ENCODE results near the gene FAM117A. TPM values are rescaled to one million over a fixed set of nuclear protein-coding genes. Genes with fewer than 3 reads are reported as not detected.

The FAM117A gene
- total RNA-seq, 1 experiment from 2014 or later, result 9.7 TPM

DNA sequence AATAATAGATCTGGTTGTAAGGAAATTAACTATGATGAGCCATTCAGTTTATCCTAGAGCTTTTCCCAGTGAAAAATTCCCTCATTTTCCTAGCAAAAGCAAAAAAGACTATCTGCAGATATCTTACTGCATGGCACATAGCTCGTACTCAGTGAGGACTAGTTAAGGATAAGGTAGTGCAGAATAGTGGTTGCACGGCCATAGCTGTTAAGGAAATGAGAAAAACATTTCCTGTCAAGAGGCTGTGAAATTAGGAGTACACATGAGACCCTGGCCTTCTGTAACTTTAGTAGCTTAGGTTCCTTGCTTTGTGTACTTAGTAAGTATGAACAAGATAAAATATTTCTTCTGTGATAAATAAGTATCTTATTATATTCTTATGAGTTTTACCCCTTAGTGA lies 34.8 kb upstream of the FAM117A start:
- ChIA-PET CTCF (no interaction called here), POLR2A (ENCODE audit: unreplicated experiment) (no interaction called here)
- Histone ChIP-seq H3K27me3 (ENCODE audit: low read length) (no peaks in the 10 kb centered on the region), H4K20me1 (ENCODE audit: low read length) (peaks cover 6% of the 10 kb centered on the region; the same call in 1 of the 2 replicates), H3K4me1 (ENCODE audit: insufficient read depth, low read length) (no peaks in the 10 kb centered on the region), H2AFZ (ENCODE audit: low read length) (no peak overlapping the region), H3K9me3 (ENCODE audit: low read length) (no peaks in the 10 kb centered on the region), H3K36me3 (ENCODE audit: low read depth, low read length) (peaks cover 61% of the 10 kb centered on the region), H3K27ac (ENCODE audit: low read length) (no peak overlapping the region), H3K4me3 (ENCODE audit: low read length) (no peak overlapping the region), H3K9me2 (replicated peaks; ENCODE audit: low read length) (no peaks in the 10 kb centered on the region), H3K79me2 (ENCODE audit: low read length) (peaks cover 38% of the 10 kb centered on the region), H3F3A (ENCODE audit: low read length, unreplicated experiment) (no peaks in the 10 kb centered on the region), H3K9ac (ENCODE audit: low read length) (no peak overlapping the region), H3K4me2 (ENCODE audit: low read length) (no peak overlapping the region)
- intact Hi-C loops (cut with micrococcal nuclease), result no loop called here
- ATAC-seq (no peak), DNase-seq (no peak)
- TF ChIP-seq EZH2phosphoT487 (IDR thresholded peaks at IDR 0.05; ENCODE audit: borderline replicate concordance, low read length) (no peak), EZH2 (IDR thresholded peaks at IDR 0.05; ENCODE audit: low read length, unreplicated experiment) (no peak)
- TF ChIP-seq, protein P1, sequence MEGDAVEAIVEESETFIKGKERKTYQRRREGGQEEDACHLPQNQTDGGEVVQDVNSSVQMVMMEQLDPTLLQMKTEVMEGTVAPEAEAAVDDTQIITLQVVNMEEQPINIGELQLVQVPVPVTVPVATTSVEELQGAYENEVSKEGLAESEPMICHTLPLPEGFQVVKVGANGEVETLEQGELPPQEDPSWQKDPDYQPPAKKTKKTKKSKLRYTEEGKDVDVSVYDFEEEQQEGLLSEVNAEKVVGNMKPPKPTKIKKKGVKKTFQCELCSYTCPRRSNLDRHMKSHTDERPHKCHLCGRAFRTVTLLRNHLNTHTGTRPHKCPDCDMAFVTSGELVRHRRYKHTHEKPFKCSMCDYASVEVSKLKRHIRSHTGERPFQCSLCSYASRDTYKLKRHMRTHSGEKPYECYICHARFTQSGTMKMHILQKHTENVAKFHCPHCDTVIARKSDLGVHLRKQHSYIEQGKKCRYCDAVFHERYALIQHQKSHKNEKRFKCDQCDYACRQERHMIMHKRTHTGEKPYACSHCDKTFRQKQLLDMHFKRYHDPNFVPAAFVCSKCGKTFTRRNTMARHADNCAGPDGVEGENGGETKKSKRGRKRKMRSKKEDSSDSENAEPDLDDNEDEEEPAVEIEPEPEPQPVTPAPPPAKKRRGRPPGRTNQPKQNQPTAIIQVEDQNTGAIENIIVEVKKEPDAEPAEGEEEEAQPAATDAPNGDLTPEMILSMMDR (conservative IDR thresholded peaks at IDR 0.05; ENCODE audit: low read depth, low read length), result no peak
- no TSS peak for BruUV-seq (replicated peaks)

DNA sequence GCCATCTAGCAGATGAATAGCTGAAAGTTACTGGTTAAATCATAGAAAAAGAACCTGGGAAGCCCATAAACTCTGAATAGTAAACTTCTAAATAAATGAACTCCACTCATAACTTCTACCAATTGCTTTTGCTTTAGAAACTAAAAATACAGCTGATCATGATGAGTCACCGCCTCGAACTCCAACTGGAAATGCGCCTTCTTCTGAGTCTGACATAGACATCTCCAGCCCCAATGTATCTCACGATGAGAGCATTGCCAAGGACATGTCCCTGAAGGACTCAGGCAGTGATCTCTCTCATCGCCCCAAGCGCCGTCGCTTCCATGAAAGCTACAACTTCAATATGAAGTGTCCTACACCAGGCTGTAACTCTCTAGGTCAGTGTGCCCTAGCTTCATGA lies 34.3 kb upstream of the FAM117A start:
- no peaks in the 10 kb centered on the region for H3K27me3 ChIP-seq (ENCODE audit: low read length)
- ChIA-PET CTCF (no interaction called here), POLR2A (ENCODE audit: unreplicated experiment) (no interaction called here)
- peaks cover 44% of the 10 kb centered on the region for H3K79me2 ChIP-seq (ENCODE audit: low read length)
- intact Hi-C loops (cut with micrococcal nuclease), result no loop called here
- H3K9me2 ChIP-seq (replicated peaks; ENCODE audit: low read length), result no peaks in the 10 kb centered on the region
- no peaks in the 10 kb centered on the region for H3K9me3 ChIP-seq (ENCODE audit: low read length)
- peaks cover 63% of the 10 kb centered on the region for H3K36me3 ChIP-seq (ENCODE audit: low read depth, low read length)
- no peak overlapping the region for H3K27ac ChIP-seq (ENCODE audit: low read length)
- no TSS peak for BruUV-seq (replicated peaks)
- no peak overlapping the region for H3K9ac ChIP-seq (ENCODE audit: low read length)
- DNase-seq, result no peak
- no peaks in the 10 kb centered on the region for H3K4me1 ChIP-seq (ENCODE audit: insufficient read depth, low read length)
- no peak for ATAC-seq
- no peaks in the 10 kb centered on the region for H3F3A ChIP-seq (ENCODE audit: low read length, unreplicated experiment)
- H4K20me1 ChIP-seq (ENCODE audit: low read length), result peaks cover 6% of the 10 kb centered on the region; the same call in 1 of the 2 replicates
- TF ChIP-seq EZH2phosphoT487 (IDR thresholded peaks at IDR 0.05; ENCODE audit: borderline replicate concordance, low read length), result no peak
- TF ChIP-seq EZH2 (IDR thresholded peaks at IDR 0.05; ENCODE audit: low read length, unreplicated experiment), result no peak
- TF ChIP-seq, protein P1 (conservative IDR thresholded peaks at IDR 0.05; ENCODE audit: low read depth, low read length), result no peak
- H2AFZ ChIP-seq (ENCODE audit: low read length), result no peak overlapping the region
- H3K4me3 ChIP-seq (ENCODE audit: low read length), result no peak overlapping the region
- H3K4me2 ChIP-seq (ENCODE audit: low read length), result no peak overlapping the region

DNA sequence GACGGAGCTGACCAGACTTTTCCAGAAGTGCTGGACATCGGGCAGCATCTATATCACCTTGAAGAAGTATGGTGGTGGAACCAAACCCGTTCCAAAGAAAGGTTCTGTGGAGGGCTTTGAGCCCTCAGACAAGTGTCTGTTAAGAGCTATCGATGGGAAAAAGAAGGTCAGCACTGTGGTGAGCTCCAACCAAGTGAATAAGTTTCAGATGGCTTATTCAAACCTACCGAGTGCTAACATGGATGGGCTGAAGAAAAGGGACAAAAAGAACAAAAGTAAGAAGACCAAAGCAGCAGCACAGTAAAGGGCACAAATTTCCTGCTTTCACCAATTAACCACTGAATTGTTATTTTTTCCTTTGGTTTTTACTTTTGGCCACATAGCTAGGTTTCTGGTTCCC lies 31.4 kb upstream of the FAM117A start:
- Histone ChIP-seq H3K79me2 (ENCODE audit: low read length) (peaks cover 60% of the 10 kb centered on the region), H3K9me3 (ENCODE audit: low read length) (no peaks in the 10 kb centered on the region), H3F3A (ENCODE audit: low read length, unreplicated experiment) (no peaks in the 10 kb centered on the region), H2AFZ (ENCODE audit: low read length) (no peak overlapping the region), H3K36me3 (ENCODE audit: low read depth, low read length) (peaks cover 67% of the 10 kb centered on the region), H3K4me2 (ENCODE audit: low read length) (no peak overlapping the region), H4K20me1 (ENCODE audit: low read length) (peaks cover 21% of the 10 kb centered on the region), H3K27ac (ENCODE audit: low read length) (no peak overlapping the region), H3K4me1 (ENCODE audit: insufficient read depth, low read length) (no peaks in the 10 kb centered on the region), H3K27me3 (ENCODE audit: low read length) (no peaks in the 10 kb centered on the region), H3K9me2 (replicated peaks; ENCODE audit: low read length) (no peaks in the 10 kb centered on the region), H3K4me3 (ENCODE audit: low read length) (no peak overlapping the region), H3K9ac (ENCODE audit: low read length) (no peak overlapping the region)
- BruUV-seq (replicated peaks), result no TSS peak
- ChIA-PET POLR2A (ENCODE audit: unreplicated experiment) (no interaction called here), CTCF (no interaction called here)
- DNase-seq, result no peak
- no peak for TF ChIP-seq EZH2phosphoT487 (IDR thresholded peaks at IDR 0.05; ENCODE audit: borderline replicate concordance, low read length)
- no peak for TF ChIP-seq EZH2 (IDR thresholded peaks at IDR 0.05; ENCODE audit: low read length, unreplicated experiment)
- TF ChIP-seq, protein P1 (conservative IDR thresholded peaks at IDR 0.05; ENCODE audit: low read depth, low read length), result no peak
- no peak for ATAC-seq
- intact Hi-C loops (cut with micrococcal nuclease), result no loop called here

Data from PC-3 (cell line).